GM18505 (cell line): Measurements from ENCODE around the gene FSHB.
"Not testable (repeated sequence)": the region's sequence is repeated elsewhere in the genome, so short reads cannot be mapped to it uniquely, and the experiment has no call there.

Source experiments
- ATAC-seq: cut with Tn5 transposase; IDR thresholded peaks from one replicate; pipeline ENCODE4 v1.9.1; 2021; ENCODE audit not compliant: unreplicated experiment
- POLR2A ChIP-seq: IDR thresholded peaks from 4 replicates; pipeline ENCODE4 v1.6.1; 2011; ENCODE audit warnings: borderline replicate concordance; ENCODE audit not compliant: insufficient read depth, insufficient read length; ENCODE audit errors: extremely low read depth

FSHB gene

GRCh38 chr11:30244265-30244664 lies 13.5 kb downstream of the FSHB start:
- no peak for ATAC-seq

GRCh38 chr11:30245621-30246020 lies 14.8 kb downstream of the FSHB start:
- TF ChIP-seq POLR2A: no peak
- ATAC-seq: no peak

More at GRCh38 chr11:30244265-30244664, 13.5 kb downstream of the FSHB start:
- TF ChIP-seq POLR2A: no peak

DNA sequence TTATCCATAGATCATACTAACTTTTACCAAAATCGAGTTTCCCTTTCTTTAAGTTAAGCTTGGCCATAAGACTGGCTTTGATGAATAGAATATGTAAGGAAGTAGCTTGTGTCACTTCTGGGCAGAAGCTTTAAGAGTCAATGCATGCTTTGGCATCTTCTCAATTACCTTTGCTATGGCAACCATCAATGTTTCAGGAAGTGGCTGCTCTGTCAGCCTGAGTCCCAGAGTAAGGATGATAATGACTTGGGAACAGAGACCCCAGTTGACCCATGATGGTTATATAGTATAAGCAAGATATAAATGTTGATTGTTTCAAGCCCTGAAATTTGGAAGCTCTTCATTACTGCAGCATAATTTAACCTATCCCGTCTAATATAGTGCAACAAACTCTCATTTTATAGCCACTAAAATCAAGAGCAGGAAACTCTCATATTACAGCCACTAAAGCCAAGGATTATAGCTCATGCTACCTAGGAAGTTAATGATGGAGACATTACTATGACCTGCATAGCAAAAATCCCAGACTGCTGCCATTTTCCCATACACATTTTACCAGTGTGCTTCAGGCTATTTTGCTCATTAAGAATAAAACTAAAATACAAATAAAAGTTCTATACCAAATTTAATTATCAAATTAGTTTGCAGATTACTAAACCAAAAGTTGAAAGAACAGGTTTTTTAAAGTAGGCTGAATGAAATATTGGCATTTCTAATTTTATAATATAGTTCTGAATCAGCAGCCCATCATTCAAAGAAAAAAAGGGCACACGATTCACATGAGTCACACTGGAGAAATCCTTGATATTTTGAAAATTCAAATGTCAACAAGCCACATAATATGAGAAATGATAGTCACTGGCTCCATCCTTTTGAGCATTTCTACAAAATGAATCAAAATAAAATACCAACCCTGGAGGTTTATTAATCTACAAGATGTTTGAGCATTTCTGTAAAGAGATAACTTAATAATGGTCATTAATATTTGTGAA lies 23.8 kb downstream of the FSHB start:
- ATAC-seq: no peak
- TF ChIP-seq POLR2A: no peak

GRCh38 chr11:30255637-30256036 lies 24.8 kb downstream of the FSHB start:
- ATAC-seq: no peak
- TF ChIP-seq POLR2A: no peak

DNA sequence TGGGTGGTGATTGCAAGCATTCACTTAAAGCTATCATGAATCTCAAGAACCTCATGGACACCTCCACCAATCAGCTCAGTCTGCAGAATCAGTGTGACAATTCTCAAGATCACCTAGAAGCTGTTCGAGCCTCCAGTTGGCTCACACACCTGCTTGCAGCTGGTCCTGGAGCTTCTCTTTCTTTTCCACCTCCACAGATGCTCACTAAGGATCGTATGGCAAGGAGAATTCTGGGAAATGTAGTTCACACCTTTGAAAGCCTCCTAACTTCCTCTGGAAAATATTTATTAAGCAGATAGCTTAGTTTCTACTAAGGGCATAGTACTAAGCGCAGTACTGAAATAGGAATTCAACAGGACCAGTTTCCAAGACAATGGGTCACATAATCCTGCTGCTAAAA lies 26.2 kb downstream of the FSHB start:
- no peak for TF ChIP-seq POLR2A
- no peak for ATAC-seq

DNA sequence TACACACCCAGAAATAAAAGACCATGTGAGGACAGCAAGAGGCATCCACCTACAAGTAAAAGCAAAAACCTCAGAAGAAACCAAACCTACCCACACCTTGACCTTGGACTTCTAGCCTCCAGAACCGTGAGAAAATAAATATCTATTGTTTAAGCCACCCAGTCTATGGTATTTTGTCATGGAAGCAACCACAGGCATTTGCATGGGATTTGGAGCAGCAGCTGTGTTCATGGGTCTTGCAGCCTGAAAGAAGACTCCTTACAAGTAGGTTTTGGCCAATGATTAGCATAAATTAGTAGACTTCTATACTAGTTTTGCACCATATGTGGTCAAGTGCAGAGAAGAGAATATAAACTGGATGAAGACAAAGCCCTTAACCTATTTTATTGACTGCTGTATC lies 27.9 kb downstream of the FSHB start:
- no peak for ATAC-seq
- TF ChIP-seq POLR2A: no peak

- peak; percentile 65 for ATAC-seq
- no peak for TF ChIP-seq POLR2A
Measured at GRCh38 chr11:30260813-30261212, 30.0 kb downstream of the FSHB start.

GRCh38 chr11:30261821-30262220 lies 31.0 kb downstream of the FSHB start:
- ATAC-seq: no peak
- no peak for TF ChIP-seq POLR2A

GRCh38 chr11:30268638-30269037 lies 37.8 kb downstream of the FSHB start:
- not testable (repeated sequence) for ATAC-seq

- no peak for TF ChIP-seq POLR2A
- ATAC-seq: no peak
Measured at GRCh38 chr11:30270671-30271070, 39.9 kb downstream of the FSHB start.

DNA sequence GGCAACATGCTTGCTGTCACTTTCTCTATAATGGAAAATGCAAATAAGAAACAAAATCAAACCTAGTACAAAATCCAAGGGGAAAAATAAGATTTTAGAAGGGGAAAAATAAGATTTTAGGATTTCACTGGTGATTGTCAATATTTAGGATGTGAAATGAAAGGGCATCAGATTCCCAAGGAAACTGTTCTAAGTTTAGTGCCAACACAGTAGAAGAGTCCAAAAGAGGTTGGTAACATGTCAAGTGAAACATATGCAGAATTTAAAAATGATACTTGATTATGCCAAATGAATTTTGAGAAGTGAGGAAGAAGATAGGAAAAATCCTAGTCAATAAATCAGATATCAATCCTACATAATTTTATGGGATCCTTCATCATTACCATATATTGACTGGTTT lies 46.4 kb downstream of the FSHB start:
- ATAC-seq: no peak
- no peak for TF ChIP-seq POLR2A

DNA sequence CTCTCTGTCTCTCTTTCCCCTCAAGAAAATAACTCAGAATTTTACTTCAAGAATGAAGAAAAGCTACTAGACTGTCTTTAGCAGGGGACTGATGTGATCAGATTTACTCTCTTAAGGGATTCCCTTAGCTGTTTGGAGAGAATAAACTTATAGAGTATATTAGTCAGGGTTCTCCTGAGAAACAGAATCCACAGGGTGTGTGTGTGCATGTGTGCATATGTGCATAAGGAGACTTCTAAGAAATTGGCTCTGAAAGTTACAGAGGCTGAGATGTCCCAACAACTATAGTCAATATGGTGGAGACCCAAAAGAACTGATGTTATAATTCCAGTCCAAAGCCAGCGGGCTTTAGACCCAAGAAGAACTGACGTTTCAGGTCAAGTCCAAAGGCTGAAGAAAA lies 49.0 kb downstream of the FSHB start:
- no peak for ATAC-seq
- no peak for TF ChIP-seq POLR2A

- no peak for TF ChIP-seq POLR2A
- peak; percentile 28 for ATAC-seq
Measured at GRCh38 chr11:30281476-30282288, 50.9 kb downstream of the FSHB start.

DNA sequence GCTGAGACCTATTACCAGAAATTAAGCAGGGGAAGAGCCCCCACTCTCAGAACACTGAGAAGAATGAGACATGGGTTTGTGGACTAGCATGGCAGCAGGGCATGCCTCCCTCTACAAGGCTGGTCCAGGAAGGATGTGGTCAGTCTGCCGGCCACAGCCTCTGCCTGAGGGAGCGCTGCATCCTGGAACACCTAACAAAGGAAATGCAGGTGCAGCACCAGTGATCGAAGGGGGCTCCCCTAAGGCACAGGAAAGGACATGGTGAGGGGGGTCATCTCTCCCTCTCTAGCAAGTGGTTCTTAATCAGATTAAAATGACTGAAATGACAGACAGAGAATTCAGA lies 51.4 kb downstream of the FSHB start:
- TF ChIP-seq POLR2A: no peak
- ATAC-seq: peak; percentile 88
